Natural killer cell (primary cell): ENCODE results near the gene HSD17B2. TPM values are rescaled to one million over a fixed set of nuclear protein-coding genes. Genes with fewer than 3 reads are reported as not detected.

ENCODE experiments used
- ATAC-seq, 3 donors: fragments of 150-1000 bp in 2 of 3; fragments of 200-7000 bp in 1 of 3; cut with Tn5 transposase; 1 replicate in 1 of 3; 2 replicates in 2 of 3; pipeline ENCODE4 v1.10.0; 2021; ENCODE audit warnings: mild to moderate bottlenecking in 2 of 3, moderate library complexity in 2 of 3
- DNase-seq, 2 donors: peaks; one replicate each; pipeline versions ENCODE4 v3.0.0 to v3.0.0-alpha.2; 2013 to 2021; ENCODE audit warnings: mixed read lengths in 1 of 2
- H3K27ac ChIP-seq: one replicate; pipeline ENCODE4 v1.5.1; 2013; ENCODE audit warnings: mild to moderate bottlenecking, low read length
- H3K27me3 ChIP-seq: one replicate; pipeline ENCODE4 v1.6.1; 2013; ENCODE audit warnings: low read length; ENCODE audit not compliant: control insufficient read depth, insufficient read depth
- H3K36me3 ChIP-seq: one replicate; pipeline ENCODE4 v1.6.1; 2013; ENCODE audit warnings: low read length; ENCODE audit not compliant: control insufficient read depth, insufficient read depth
- H3K4me1 ChIP-seq: one replicate; pipeline ENCODE4 v1.6.1; 2013; ENCODE audit warnings: low read length; ENCODE audit not compliant: control insufficient read depth, insufficient read depth
- H3K4me3 ChIP-seq: one replicate; pipeline ENCODE4 v1.5.1; 2013; ENCODE audit warnings: low read length
- H3K9me3 ChIP-seq: one replicate; pipeline ENCODE4 v1.6.1; 2013; ENCODE audit warnings: low read length; ENCODE audit not compliant: control insufficient read depth, insufficient read depth
- H3K27ac Mint-ChIP-seq, 2 donors: one replicate each; pipeline ENCODE4 v1.8.0; 2022; ENCODE audit warnings: mild to moderate bottlenecking in 2 of 2, mixed read lengths in 2 of 2, moderate library complexity in 1 of 2
- H3K27me3 Mint-ChIP-seq, 2 donors: one replicate each; pipeline ENCODE4 v1.8.0; 2022; ENCODE audit warnings: low read depth in 2 of 2, mixed read lengths in 2 of 2
- H3K36me3 Mint-ChIP-seq: one replicate; pipeline ENCODE4 v1.8.0; 2022; ENCODE audit warnings: mixed read lengths
- H3K4me1 Mint-ChIP-seq, 2 donors: one replicate each; pipeline ENCODE4 v1.8.0; 2022; ENCODE audit warnings: mixed read lengths in 2 of 2
- H3K4me3 Mint-ChIP-seq: one replicate; pipeline ENCODE4 v1.8.0; 2022; ENCODE audit warnings: mild to moderate bottlenecking, moderate library complexity, mixed read lengths
- H3K9me3 Mint-ChIP-seq, 2 donors: one replicate each; pipeline ENCODE4 v1.8.0; 2022; ENCODE audit warnings: mixed read lengths in 2 of 2
- WGBS: methylation state at CpG from one replicate; pipeline ENCODE4 v1.1.7; 2013; ENCODE audit warnings: missing lambda C conversion rate; ENCODE audit not compliant: insufficient coverage; 5-methylcytosine and 5-hydroxymethylcytosine counted together
- intact Hi-C: fragments of 100-400 bp; cut with micrococcal nuclease; formaldehyde crosslinking; loops from one replicate; pipeline ENCODE4 v1.14.2; 2022
- total RNA-seq, 4 donors: library from RNA; stranded (reverse); fragments of 120-200 nt in 1 of 4; gene quantifications; one replicate each; pipeline versions ENCODE4 v1.2.3 to v1.2.4, GENCODE V29; 2013 to 2022
- TF ChIP-seq, protein P1 (sequence below): fragments of 200-600 bp; IDR thresholded peaks from one replicate; pipeline ENCODE4 v1.8.0; 2022; ENCODE audit warnings: antibody characterized with exemption

The HSD17B2 gene
- total RNA-seq, 3 donors from 2014 or later (not counting 1 experiment from before 2014, with no cell fraction given), result not detected

DNA sequence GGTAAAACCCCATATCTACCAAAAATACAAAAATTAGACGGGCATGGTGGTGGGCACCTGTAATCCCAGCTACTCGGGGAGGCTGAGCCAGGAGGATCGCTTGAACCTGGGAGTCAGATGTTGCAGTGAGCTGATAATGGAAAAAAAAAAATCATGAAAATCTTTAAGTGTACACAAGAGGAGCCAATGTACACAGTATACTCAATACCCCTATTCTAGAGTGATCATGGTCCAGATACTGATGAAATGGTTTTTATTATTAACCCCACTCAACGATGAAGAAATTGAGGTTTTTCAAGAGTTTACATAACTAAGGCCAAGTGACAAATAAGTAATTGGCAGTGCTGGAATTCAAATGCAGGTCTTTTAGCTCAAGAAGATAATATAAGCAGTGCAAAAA is 11.5 kb downstream of the HSD17B2 start:
- no peak for ATAC-seq
- no peak overlapping the region for H3K4me3 ChIP-seq
- 83% methylated on average over 3 of the region's 4 CpGs for WGBS
- H3K36me3 ChIP-seq, result no peaks in the 10 kb centered on the region
- no peaks in the 10 kb centered on the region for H3K4me1 ChIP-seq
- Mint-ChIP-seq H3K27ac (no peak overlapping the region), H3K9me3 (no peaks in the 10 kb centered on the region), H3K4me3 (no peak overlapping the region), H3K36me3 (no peaks in the 10 kb centered on the region), H3K4me1 (no peaks in the 10 kb centered on the region), H3K27me3 (peaks cover 25 to 29% of the 10 kb centered on the region in 2 donors)
- H3K27ac ChIP-seq, result no peak overlapping the region
- H3K27me3 ChIP-seq, result no peaks in the 10 kb centered on the region
- intact Hi-C loops, result no loop called here
- TF ChIP-seq, protein P1, sequence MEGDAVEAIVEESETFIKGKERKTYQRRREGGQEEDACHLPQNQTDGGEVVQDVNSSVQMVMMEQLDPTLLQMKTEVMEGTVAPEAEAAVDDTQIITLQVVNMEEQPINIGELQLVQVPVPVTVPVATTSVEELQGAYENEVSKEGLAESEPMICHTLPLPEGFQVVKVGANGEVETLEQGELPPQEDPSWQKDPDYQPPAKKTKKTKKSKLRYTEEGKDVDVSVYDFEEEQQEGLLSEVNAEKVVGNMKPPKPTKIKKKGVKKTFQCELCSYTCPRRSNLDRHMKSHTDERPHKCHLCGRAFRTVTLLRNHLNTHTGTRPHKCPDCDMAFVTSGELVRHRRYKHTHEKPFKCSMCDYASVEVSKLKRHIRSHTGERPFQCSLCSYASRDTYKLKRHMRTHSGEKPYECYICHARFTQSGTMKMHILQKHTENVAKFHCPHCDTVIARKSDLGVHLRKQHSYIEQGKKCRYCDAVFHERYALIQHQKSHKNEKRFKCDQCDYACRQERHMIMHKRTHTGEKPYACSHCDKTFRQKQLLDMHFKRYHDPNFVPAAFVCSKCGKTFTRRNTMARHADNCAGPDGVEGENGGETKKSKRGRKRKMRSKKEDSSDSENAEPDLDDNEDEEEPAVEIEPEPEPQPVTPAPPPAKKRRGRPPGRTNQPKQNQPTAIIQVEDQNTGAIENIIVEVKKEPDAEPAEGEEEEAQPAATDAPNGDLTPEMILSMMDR, result no peak
- H3K9me3 ChIP-seq, result no peaks in the 10 kb centered on the region
- no peak for DNase-seq

DNA sequence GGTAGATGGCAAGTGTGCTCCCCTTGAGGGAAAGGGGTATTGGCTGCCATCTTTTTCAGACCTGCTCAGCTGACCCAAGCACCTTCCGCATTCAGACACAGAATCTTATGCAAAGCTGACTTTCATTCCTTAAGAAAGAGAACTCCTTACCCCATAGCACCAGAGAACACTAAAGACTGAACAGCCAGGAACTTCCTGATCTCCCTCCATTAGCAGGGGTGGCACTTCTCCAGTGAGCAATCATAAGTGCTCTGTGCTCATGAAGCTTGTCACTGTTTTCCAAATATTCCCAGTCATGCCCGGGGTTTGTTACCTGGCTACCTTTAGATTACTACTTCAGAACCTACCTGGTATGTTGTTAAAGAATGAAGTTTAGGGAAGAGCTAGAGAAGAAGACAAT is 11.9 kb downstream of the HSD17B2 start:
- intact Hi-C loops, result no loop called here
- TF ChIP-seq, protein P1, result no peak
- Histone ChIP-seq H3K27ac (no peak overlapping the region), H3K27me3 (peaks cover under 1% of the 10 kb centered on the region), H3K36me3 (no peaks in the 10 kb centered on the region), H3K9me3 (no peaks in the 10 kb centered on the region), H3K4me3 (no peak overlapping the region), H3K4me1 (no peaks in the 10 kb centered on the region)
- ATAC-seq (no peak), DNase-seq (no peak)
- H3K9me3 Mint-ChIP-seq, result no peaks in the 10 kb centered on the region
- H3K4me1 Mint-ChIP-seq, result no peaks in the 10 kb centered on the region
- peaks cover 25 to 29% of the 10 kb centered on the region in 2 donors for H3K27me3 Mint-ChIP-seq
- H3K27ac Mint-ChIP-seq, result no peak overlapping the region
- no peaks in the 10 kb centered on the region for H3K36me3 Mint-ChIP-seq
- WGBS, result 87% methylated on average over 2 of the region's 2 CpGs
- no peak overlapping the region for H3K4me3 Mint-ChIP-seq

DNA sequence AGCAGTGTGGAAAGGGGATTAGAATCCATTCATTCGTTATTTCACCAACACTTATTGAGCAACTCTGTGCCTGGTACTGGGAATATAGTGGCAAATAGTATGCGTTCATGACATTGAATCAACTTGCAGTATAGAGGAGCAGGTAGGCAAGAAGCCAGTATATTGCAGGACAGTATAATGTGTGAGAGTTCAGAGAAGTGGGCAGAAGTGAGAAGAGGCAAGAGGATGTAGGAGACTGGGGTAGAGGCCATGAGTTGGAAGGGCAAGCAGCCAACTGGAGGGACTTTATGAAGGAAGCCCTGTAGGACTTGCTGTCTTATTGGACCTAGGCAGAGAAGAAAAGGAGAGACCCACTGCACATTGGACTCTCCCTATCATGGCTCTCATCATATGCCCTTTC is 12.3 kb downstream of the HSD17B2 start:
- Mint-ChIP-seq H3K9me3 (no peaks in the 10 kb centered on the region), H3K36me3 (no peaks in the 10 kb centered on the region), H3K4me1 (no peaks in the 10 kb centered on the region), H3K27ac (no peak overlapping the region), H3K27me3 (peaks cover 25 to 29% of the 10 kb centered on the region in 2 donors), H3K4me3 (no peak overlapping the region)
- ATAC-seq, result no peak
- TF ChIP-seq, protein P1, result no peak
- intact Hi-C loops, result no loop called here
- DNase-seq, result no peak
- Histone ChIP-seq H3K36me3 (no peaks in the 10 kb centered on the region), H3K4me3 (no peak overlapping the region), H3K9me3 (no peaks in the 10 kb centered on the region), H3K27ac (no peak overlapping the region), H3K4me1 (no peaks in the 10 kb centered on the region), H3K27me3 (peaks cover 2% of the 10 kb centered on the region)
- WGBS, result 100% methylated on average over 2 of the region's 2 CpGs

DNA sequence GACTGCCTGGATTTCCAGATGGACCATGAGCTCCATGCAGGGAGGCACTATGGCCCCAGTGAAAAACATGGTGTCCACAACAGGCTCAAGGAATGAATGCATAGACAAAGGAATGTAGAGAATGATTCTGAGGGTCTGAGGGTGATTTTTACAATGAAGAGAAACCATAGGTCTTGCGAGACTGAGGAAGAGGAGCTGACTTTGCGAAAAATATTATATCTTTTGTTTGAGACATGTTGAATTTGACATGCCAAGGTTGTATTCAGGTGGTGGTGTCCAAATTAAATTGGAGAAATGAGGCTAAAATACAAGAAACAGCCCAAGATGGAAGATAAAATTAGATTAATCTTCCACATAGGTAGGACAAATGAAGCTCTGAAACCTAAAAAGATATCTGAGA is 12.7 kb downstream of the HSD17B2 start:
- Mint-ChIP-seq H3K9me3 (no peaks in the 10 kb centered on the region), H3K27ac (no peak overlapping the region), H3K36me3 (no peaks in the 10 kb centered on the region), H3K4me1 (no peaks in the 10 kb centered on the region), H3K27me3 (peaks cover 25 to 29% of the 10 kb centered on the region in 2 donors), H3K4me3 (no peak overlapping the region)
- DNase-seq, result no peak
- 93% methylated on average over 2 of the region's 2 CpGs for WGBS
- Histone ChIP-seq H3K36me3 (no peaks in the 10 kb centered on the region), H3K4me3 (no peak overlapping the region), H3K27ac (no peak overlapping the region), H3K27me3 (peaks cover 2% of the 10 kb centered on the region), H3K4me1 (no peaks in the 10 kb centered on the region), H3K9me3 (no peaks in the 10 kb centered on the region)
- ATAC-seq, result no peak
- TF ChIP-seq, protein P1, result no peak
- intact Hi-C loops, result no loop called here
